Choroid plexus epithelial cell (primary cell): Measurements from ENCODE around the gene IFIT1.

ENCODE experiments used
- DNase-seq: peaks from one replicate; pipeline ENCODE4 v3.0.0-alpha.2; 2010; ENCODE audit warnings: low read depth
- H3K4me3 ChIP-seq: 2 replicates; pipeline ENCODE4 v1.5.1; 2011; ENCODE audit warnings: low read depth, mild to moderate bottlenecking, control low read depth, low read length, moderate library complexity
- CTCF ChIP-seq: conservative IDR thresholded peaks from 2 replicates; pipeline ENCODE4 v1.5.1; 2011; ENCODE audit warnings: low read depth, mild to moderate bottlenecking, control low read depth, inconsistent platforms, low read length, moderate library complexity

Gene IFIT1

GRCh38 chr10:89373916-89374711, 18.3 kb upstream of the IFIT1 start:
- TF ChIP-seq CTCF = no peak
- peak; percentile 94 for DNase-seq
- H3K4me3 ChIP-seq = no peak overlapping the region

- H3K4me3 ChIP-seq = no peak overlapping the region
- no peak for TF ChIP-seq CTCF
- DNase-seq = no peak
Observed at GRCh38 chr10:89374713-89375141, 17.7 kb upstream of the IFIT1 start.

- DNase-seq = peak; percentile 30
- no peak for TF ChIP-seq CTCF
- H3K4me3 ChIP-seq = no peak within 1 kb of the TSS
Observed at GRCh38 chr10:89377705-89378637, 14.5 kb upstream of the IFIT1 start, which contains the start of gene IFIT1B. Gene IFIT1B (plus strand): TSS chr10:89378056. CDS start chr10:89378136, 80 bp downstream.

- H3K4me3 ChIP-seq = no peak overlapping the region
- DNase-seq = no peak
- TF ChIP-seq CTCF = no peak
Observed at GRCh38 chr10:89379103-89379502, 13.3 kb upstream of the IFIT1 start.

DNA sequence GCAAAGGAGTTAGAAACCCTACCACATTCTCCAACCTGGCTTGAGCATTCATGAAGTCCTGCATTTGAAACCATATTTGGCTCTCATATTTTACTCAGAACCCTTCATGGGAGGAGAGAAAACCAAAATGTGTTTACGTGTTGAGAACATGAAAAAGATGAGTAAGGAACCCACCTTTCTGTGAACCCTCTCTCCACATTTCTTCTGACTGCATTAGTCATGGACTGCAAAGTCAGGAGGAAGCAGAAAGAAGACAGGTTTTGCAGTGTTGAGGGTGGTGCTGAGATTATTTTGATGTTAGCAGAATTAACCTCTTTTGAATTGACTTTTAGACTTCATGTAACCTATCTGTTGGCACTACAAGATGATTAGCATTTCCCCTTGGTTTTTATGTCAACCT, 9.7 kb upstream of the IFIT1 start:
- TF ChIP-seq CTCF = no peak
- H3K4me3 ChIP-seq = no peak overlapping the region
- DNase-seq = peak; percentile 33

- peak; percentile 29 for DNase-seq
- no peak overlapping the region for H3K4me3 ChIP-seq
- no peak for TF ChIP-seq CTCF
Observed at GRCh38 chr10:89384474-89385340, 7.7 kb upstream of the IFIT1 start.
